ENCODE data around the gene SLC12A5.
"Not testable (repeated sequence)": the region's sequence is repeated elsewhere in the genome, so short reads cannot be mapped to it uniquely, and the experiment has no call there.

SLC12A5 gene

GRCh38 chr20:46028772-46029371, at the start of gene SLC12A5:
Gene SLC12A5 (plus strand): TSS chr20:46029215. CDS start chr20:46029345, 130 bp downstream.
- Histone ChIP-seq H3K4me1 (ENCODE audit: control insufficient read depth, insufficient read depth, low read length) (no peaks in the 10 kb centered on the region), H3K4me3 (ENCODE audit: low read length) (no peak within 1 kb of the TSS), H3K9me3 (ENCODE audit: control insufficient read depth, low read length) (no peaks in the 10 kb centered on the region), H3K36me3 (ENCODE audit: control insufficient read depth, insufficient read depth, low read length, severe bottlenecking) (no peaks in the 10 kb centered on the region), H3K27me3 (replicated peaks; ENCODE audit: control insufficient read depth, insufficient read depth, low read length) (peaks cover 89% of the 10 kb centered on the region), H3K9ac (ENCODE audit: low read length) (no peak within 1 kb of the TSS)
- no peak for DNase-seq (ENCODE audit: low read depth)

DNA sequence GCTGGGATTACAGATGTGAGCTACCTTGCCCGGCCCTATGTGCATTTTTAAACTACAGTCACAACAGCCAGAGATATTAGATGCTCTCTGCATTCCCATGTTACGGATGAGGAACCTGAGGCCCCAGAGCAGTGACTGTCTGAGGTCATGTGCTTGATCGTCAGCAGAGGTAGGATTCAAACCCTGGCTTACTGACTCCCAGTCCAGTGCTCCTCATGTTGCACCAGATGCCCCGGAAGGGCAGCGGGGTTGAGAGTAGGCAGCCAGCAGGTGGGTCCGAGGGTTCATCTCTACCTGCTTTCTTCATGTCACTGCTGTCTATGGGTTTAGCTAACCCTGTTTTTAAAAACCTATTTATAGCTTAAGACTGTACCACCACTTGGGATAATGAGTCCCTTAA, 47.8 kb upstream of the SLC12A5 start:
- Histone ChIP-seq H3K9me3 (ENCODE audit: control insufficient read depth, low read length) (no peaks in the 10 kb centered on the region), H3K27me3 (replicated peaks; ENCODE audit: control insufficient read depth, insufficient read depth, low read length) (peaks cover 10% of the 10 kb centered on the region), H3K9ac (ENCODE audit: low read length) (no peak overlapping the region), H3K36me3 (ENCODE audit: control insufficient read depth, insufficient read depth, low read length, severe bottlenecking) (no peaks in the 10 kb centered on the region), H3K4me3 (ENCODE audit: low read length) (no peak overlapping the region), H3K4me1 (ENCODE audit: control insufficient read depth, insufficient read depth, low read length) (no peaks in the 10 kb centered on the region)
- DNase-seq (ENCODE audit: low read depth): no peak

- no peaks in the 10 kb centered on the region for H3K4me1 ChIP-seq (ENCODE audit: control insufficient read depth, insufficient read depth, low read length)
- no peak for DNase-seq (ENCODE audit: low read depth)
- H3K36me3 ChIP-seq (ENCODE audit: control insufficient read depth, insufficient read depth, low read length, severe bottlenecking): no peaks in the 10 kb centered on the region
- H3K9me3 ChIP-seq (ENCODE audit: control insufficient read depth, low read length): no peaks in the 10 kb centered on the region
- H3K9ac ChIP-seq (ENCODE audit: low read length): no peak overlapping the region
- peaks cover 10% of the 10 kb centered on the region for H3K27me3 ChIP-seq (replicated peaks; ENCODE audit: control insufficient read depth, insufficient read depth, low read length)
- no peak overlapping the region for H3K4me3 ChIP-seq (ENCODE audit: low read length)
These were observed 45.7 kb upstream of the SLC12A5 start for GRCh38 chr20:45983279-45983743.

GRCh38 chr20:45985573-45985972, 43.4 kb upstream of the SLC12A5 start:
- no peaks in the 10 kb centered on the region for H3K4me1 ChIP-seq (ENCODE audit: control insufficient read depth, insufficient read depth, low read length)
- no peaks in the 10 kb centered on the region for H3K9me3 ChIP-seq (ENCODE audit: control insufficient read depth, low read length)
- DNase-seq (ENCODE audit: low read depth): no peak
- H3K4me3 ChIP-seq (ENCODE audit: low read length): no peak overlapping the region
- H3K27me3 ChIP-seq (replicated peaks; ENCODE audit: control insufficient read depth, insufficient read depth, low read length): peaks cover 14% of the 10 kb centered on the region
- H3K9ac ChIP-seq (ENCODE audit: low read length): no peak overlapping the region
- no peaks in the 10 kb centered on the region for H3K36me3 ChIP-seq (ENCODE audit: control insufficient read depth, insufficient read depth, low read length, severe bottlenecking)

DNA sequence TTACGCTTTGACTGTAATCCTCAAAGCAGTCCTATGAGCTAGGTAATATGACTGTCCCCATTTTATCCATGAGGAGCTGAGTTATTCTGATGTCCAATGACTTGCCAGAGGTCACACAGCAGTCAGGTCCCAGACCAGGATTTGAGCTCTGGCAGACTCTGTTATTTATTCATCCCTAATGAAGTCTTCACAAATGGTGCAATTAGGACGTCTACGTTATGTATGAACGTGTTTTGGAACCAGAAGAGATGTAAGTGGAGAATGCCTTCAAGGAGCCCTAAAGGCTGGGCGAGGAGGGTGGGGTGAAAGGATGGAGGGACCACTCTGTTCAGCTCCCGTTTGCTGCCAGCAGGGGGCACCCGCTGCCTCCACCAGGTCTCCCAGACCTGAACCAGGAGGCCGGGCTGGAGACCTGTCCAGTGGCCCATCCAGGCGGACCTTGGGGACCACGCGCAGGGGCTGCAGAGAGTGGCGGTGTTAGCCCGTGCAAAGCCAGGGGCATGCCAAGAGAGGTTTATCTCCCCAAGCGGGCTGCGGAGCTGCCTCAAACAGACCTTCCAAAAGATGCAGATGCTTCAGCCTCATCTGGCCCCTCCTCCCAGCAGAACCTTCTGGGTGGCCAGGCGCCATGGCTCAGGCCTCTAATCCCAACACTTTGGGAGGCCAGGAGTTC, 41.8 kb upstream of the SLC12A5 start:
- H3K36me3 ChIP-seq (ENCODE audit: control insufficient read depth, insufficient read depth, low read length, severe bottlenecking): no peaks in the 10 kb centered on the region

DNA sequence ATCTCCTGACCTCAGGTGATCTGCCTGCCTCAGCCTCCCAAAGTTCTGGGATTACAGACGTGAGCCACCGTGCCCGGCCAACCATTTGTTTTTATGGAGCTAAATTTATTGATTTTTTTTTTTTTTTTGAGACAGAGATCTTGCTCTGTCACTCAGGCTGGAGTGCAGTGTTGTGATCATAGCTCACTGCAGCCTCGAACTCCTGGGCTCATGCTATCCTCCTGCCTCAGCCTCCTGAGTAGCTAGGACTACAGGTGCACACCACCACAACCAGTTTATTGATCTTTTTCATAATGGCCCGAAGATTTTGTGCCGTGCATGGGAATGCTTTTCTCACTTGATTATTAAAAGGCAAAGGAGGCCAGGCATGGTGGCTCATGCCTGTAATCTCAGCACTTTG, 40.2 kb upstream of the SLC12A5 start:
- not testable (repeated sequence) for H3K9ac ChIP-seq (ENCODE audit: low read length); H3K36me3 ChIP-seq (ENCODE audit: control insufficient read depth, insufficient read depth, low read length, severe bottlenecking); H3K4me1 ChIP-seq (ENCODE audit: control insufficient read depth, insufficient read depth, low read length); H3K4me3 ChIP-seq (ENCODE audit: low read length); DNase-seq (ENCODE audit: low read depth); H3K9me3 ChIP-seq (ENCODE audit: control insufficient read depth, low read length)
- peaks cover 10% of the 10 kb centered on the region for H3K27me3 ChIP-seq (replicated peaks; ENCODE audit: control insufficient read depth, insufficient read depth, low read length)

More for the DNA sequence above, 41.8 kb upstream of the SLC12A5 start:
- Histone ChIP-seq H3K9me3 (ENCODE audit: control insufficient read depth, low read length) (no peaks in the 10 kb centered on the region), H3K4me1 (ENCODE audit: control insufficient read depth, insufficient read depth, low read length) (no peaks in the 10 kb centered on the region), H3K4me3 (ENCODE audit: low read length) (no peak overlapping the region), H3K9ac (ENCODE audit: low read length) (no peak overlapping the region), H3K27me3 (replicated peaks; ENCODE audit: control insufficient read depth, insufficient read depth, low read length) (peaks cover 14% of the 10 kb centered on the region)
- peak; percentile 80 for DNase-seq (ENCODE audit: low read depth)

DNA sequence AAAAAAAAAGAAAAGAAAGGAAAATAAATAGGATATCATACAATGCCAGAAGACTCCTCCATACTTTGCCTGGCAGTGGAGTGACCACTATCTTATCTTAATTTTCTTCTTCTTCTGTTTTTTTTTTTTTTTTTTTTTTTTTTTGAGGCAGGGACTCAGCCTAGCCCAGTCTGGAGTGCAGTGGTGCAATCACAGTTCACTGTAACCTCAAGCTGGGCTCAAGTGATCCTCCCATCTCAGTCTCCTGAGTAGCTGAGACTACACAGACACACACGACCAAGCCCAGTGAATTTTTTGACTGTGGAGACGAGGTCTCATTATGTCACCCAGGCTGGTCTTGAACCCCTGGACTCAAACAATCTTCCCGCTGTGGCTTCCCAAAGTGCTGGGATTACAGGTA, 37.4 kb upstream of the SLC12A5 start:
- H3K4me1 ChIP-seq (ENCODE audit: control insufficient read depth, insufficient read depth, low read length): peaks cover 6% of the 10 kb centered on the region
- H3K27me3 ChIP-seq (replicated peaks; ENCODE audit: control insufficient read depth, insufficient read depth, low read length): peaks cover 14% of the 10 kb centered on the region
- H3K36me3 ChIP-seq (ENCODE audit: control insufficient read depth, insufficient read depth, low read length, severe bottlenecking): no peaks in the 10 kb centered on the region
- H3K9me3 ChIP-seq (ENCODE audit: control insufficient read depth, low read length): no peaks in the 10 kb centered on the region
- no peak overlapping the region for H3K4me3 ChIP-seq (ENCODE audit: low read length)
- no peak overlapping the region for H3K9ac ChIP-seq (ENCODE audit: low read length)
- no peak for DNase-seq (ENCODE audit: low read depth)

- Histone ChIP-seq H3K27me3 (replicated peaks; ENCODE audit: control insufficient read depth, insufficient read depth, low read length) (peaks cover 26% of the 10 kb centered on the region), H3K9ac (ENCODE audit: low read length) (no peak overlapping the region), H3K36me3 (ENCODE audit: control insufficient read depth, insufficient read depth, low read length, severe bottlenecking) (no peaks in the 10 kb centered on the region), H3K9me3 (ENCODE audit: control insufficient read depth, low read length) (no peaks in the 10 kb centered on the region), H3K4me1 (ENCODE audit: control insufficient read depth, insufficient read depth, low read length) (peaks cover 6% of the 10 kb centered on the region), H3K4me3 (ENCODE audit: low read length) (no peak overlapping the region)
- peak; percentile 56 for DNase-seq (ENCODE audit: low read depth)
These were observed 35.6 kb upstream of the SLC12A5 start for GRCh38 chr20:45993197-45993951.

DNA sequence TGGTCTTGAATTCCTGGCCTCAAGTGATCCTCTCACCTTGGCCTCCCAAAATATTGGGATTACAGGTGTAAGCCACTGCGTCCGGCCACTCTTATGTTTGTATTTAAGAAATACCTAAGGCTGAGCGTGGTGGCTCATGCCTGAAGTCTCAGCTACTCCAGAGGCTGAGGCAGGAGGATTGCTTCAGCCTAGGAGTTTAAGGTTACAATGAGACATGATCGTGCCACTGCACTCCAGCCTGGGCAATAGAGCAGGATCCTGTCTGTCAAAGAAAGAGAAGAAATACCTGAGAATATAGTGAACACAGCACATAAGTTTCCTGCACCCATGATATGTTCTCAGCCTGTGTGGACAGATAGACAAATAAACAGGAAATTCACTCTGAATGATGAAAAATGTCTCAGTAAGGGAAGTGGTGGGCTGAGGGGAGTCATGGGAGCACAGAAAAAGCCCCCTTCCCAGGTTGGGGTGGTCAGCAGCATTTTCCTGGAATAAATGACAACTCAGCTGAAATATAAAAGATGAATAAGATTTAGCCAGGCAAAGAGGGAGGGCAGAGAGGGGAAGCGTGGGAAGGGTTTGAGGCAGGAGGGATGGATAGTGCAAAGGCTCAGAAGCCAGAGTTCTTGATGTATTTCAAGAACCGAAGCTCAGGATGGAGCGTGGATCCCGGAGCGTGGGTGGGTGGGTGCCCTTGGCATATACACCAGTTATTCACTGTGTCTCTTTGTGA, 34.1 kb upstream of the SLC12A5 start:
- H3K9me3 ChIP-seq (ENCODE audit: control insufficient read depth, low read length): no peaks in the 10 kb centered on the region
- no peak for DNase-seq (ENCODE audit: low read depth)
- peaks cover 35% of the 10 kb centered on the region for H3K27me3 ChIP-seq (replicated peaks; ENCODE audit: control insufficient read depth, insufficient read depth, low read length)
- H3K36me3 ChIP-seq (ENCODE audit: control insufficient read depth, insufficient read depth, low read length, severe bottlenecking): no peaks in the 10 kb centered on the region
- H3K4me3 ChIP-seq (ENCODE audit: low read length): no peak overlapping the region
- H3K9ac ChIP-seq (ENCODE audit: low read length): no peak overlapping the region
- H3K4me1 ChIP-seq (ENCODE audit: control insufficient read depth, insufficient read depth, low read length): peaks cover 6% of the 10 kb centered on the region

DNA sequence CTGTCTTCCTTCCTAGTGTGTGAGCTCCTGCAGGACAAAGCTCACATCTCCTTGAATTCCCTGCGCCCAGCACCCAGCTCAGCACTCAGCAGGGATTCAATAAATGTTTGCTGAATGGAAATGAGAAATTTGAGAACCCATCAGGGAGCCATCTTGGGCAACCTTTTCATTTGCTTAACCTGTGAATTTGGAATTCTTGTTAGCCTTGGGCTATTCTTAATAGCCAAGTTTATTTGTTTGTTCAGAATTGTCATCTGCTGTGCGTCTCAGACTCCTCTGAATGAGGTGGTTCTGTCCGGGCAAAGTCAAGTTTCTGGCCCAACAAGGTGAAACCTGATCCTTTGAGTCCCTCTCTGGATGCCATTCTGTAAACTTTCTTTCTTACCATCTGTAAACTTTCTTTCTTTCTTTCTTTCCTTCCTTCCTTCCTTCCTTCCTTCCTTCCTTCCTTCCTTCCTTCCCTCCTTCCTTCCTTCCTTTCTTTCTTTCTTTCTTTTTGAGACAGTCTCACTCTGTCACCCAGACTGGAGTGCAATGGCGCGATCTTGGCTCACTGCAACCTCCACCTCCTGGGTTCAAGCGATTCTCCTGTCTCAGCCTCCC, 33.4 kb upstream of the SLC12A5 start:
- not testable (repeated sequence) for H3K36me3 ChIP-seq (ENCODE audit: control insufficient read depth, insufficient read depth, low read length, severe bottlenecking); H3K9me3 ChIP-seq (ENCODE audit: control insufficient read depth, low read length); H3K9ac ChIP-seq (ENCODE audit: low read length); H3K4me1 ChIP-seq (ENCODE audit: control insufficient read depth, insufficient read depth, low read length); H3K4me3 ChIP-seq (ENCODE audit: low read length); DNase-seq (ENCODE audit: low read depth)
- H3K27me3 ChIP-seq (replicated peaks; ENCODE audit: control insufficient read depth, insufficient read depth, low read length): peaks cover 32% of the 10 kb centered on the region
